IMR-90 (cell line): ENCODE data around the gene TRAPPC12. TPM values are rescaled to one million over a fixed set of nuclear protein-coding genes. Genes with fewer than 3 reads are reported as not detected.
A peak's percentile ranks its signal among the peaks of the same experiment; 100 is the strongest.

Source experiments
- ATAC-seq: fragments of 200-7000 bp; cut with Tn5 transposase; 2 replicates; pipeline ENCODE4 v1.9.1; 2020; ENCODE audit warnings: low read depth, mild to moderate bottlenecking, moderate library complexity
- BruUV-seq: library from RNA; stranded (reverse); fragments of 400-500 nt; replicated peaks from 2 replicates; lab custom pipeline; 2021; lab: Mats Ljungman, UMichigan
- CTCF ChIA-PET: fragments of 300-600 bp; formaldehyde crosslinking; extraction: SDS; loops from one replicate; lab custom pipeline; 2021; ENCODE audit warnings: antibody characterized with exemption; lab: Yijun Ruan, JAX
- POLR2A ChIA-PET: fragments of 300-600 bp; sonication (Branson Sonifier 250); formaldehyde crosslinking; loops from one replicate; lab custom pipeline; 2022; ENCODE audit warnings: antibody characterized with exemption; ENCODE audit not compliant: unreplicated experiment; lab: Charles Lee
- DNase-seq: peaks from one replicate; pipeline ENCODE4 v3.0.0; 2013
- H2AFZ ChIP-seq: replicated peaks from 2 replicates; pipeline ENCODE3; 2013; ENCODE audit warnings: low read length, mild to moderate bottlenecking; ENCODE audit not compliant: poor library complexity
- H2AK5ac ChIP-seq: 2 replicates; pipeline ENCODE4 v1.6.1; 2013; ENCODE audit warnings: low read depth, low read length, inconsistent platforms
- H2AK9ac ChIP-seq: replicated peaks from 2 replicates; pipeline ENCODE3; 2013; ENCODE audit warnings: mild to moderate bottlenecking, low read depth, low read length, moderate library complexity; ENCODE audit not compliant: poor library complexity
- H2BK120ac ChIP-seq: 2 replicates; pipeline ENCODE4 v1.6.1; 2013; ENCODE audit warnings: low read depth, low read length, inconsistent platforms
- H2BK15ac ChIP-seq: 3 replicates; pipeline ENCODE4 v1.6.1; 2013; ENCODE audit warnings: low read depth, low read length, inconsistent platforms
- H2BK20ac ChIP-seq: 2 replicates; pipeline ENCODE4 v1.6.1; 2013; ENCODE audit warnings: low read depth, mild to moderate bottlenecking, inconsistent platforms, low read length, moderate library complexity
- H2BK5ac ChIP-seq: 2 replicates; pipeline ENCODE4 v1.6.1; 2013; ENCODE audit warnings: mild to moderate bottlenecking, low read depth, low read length, inconsistent platforms; ENCODE audit not compliant: poor library complexity, severe bottlenecking
- H3K14ac ChIP-seq: replicated peaks from 2 replicates; pipeline ENCODE4 v1.6.1; 2013; ENCODE audit warnings: low read depth, low read length, inconsistent platforms
- H3K18ac ChIP-seq: 2 replicates; pipeline ENCODE4 v1.6.1; 2013; ENCODE audit warnings: low read depth, low read length, control low read depth
- H3K23ac ChIP-seq: 2 replicates; pipeline ENCODE4 v1.6.1; 2013; ENCODE audit warnings: low read depth, low read length, inconsistent platforms
- H3K27ac ChIP-seq: 2 replicates; pipeline ENCODE4 v1.5.1; 2013; ENCODE audit warnings: mild to moderate bottlenecking, control low read depth, low read length; ENCODE audit not compliant: insufficient read depth
- H3K27me3 ChIP-seq: 2 replicates; pipeline ENCODE4 v1.6.1; 2013; ENCODE audit warnings: low read length; ENCODE audit not compliant: control insufficient read depth, insufficient read depth
- H3K36me3 ChIP-seq: 2 replicates; pipeline ENCODE4 v1.6.1; 2013; ENCODE audit warnings: low read length, mixed read lengths; ENCODE audit not compliant: control insufficient read depth, insufficient read depth
- H3K4ac ChIP-seq: 2 replicates; pipeline ENCODE4 v1.6.1; 2013; ENCODE audit warnings: low read depth, low read length, inconsistent platforms
- H3K4me1 ChIP-seq: 2 replicates; pipeline ENCODE4 v1.6.1; 2013; ENCODE audit warnings: low read length, mixed read lengths; ENCODE audit not compliant: control insufficient read depth, insufficient read depth
- H3K4me2 ChIP-seq: 2 replicates; pipeline ENCODE4 v1.6.1; 2013; ENCODE audit warnings: low read depth, mild to moderate bottlenecking, control low read depth, low read length, moderate library complexity
- H3K4me3 ChIP-seq: 2 replicates; pipeline ENCODE4 v1.5.1; 2013; ENCODE audit warnings: low read depth, mild to moderate bottlenecking, control low read depth, low read length, moderate library complexity; ENCODE audit not compliant: insufficient read depth
- H3K56ac ChIP-seq: 2 replicates; pipeline ENCODE4 v1.6.1; 2013; ENCODE audit warnings: low read length, inconsistent platforms; ENCODE audit not compliant: insufficient read depth; ENCODE audit errors: extremely low read depth
- H3K79me1 ChIP-seq, 2 experiments: 2 replicates each; pipeline ENCODE4 v1.6.1; 2013; ENCODE audit warnings: low read length in 2 of 2, inconsistent platforms in 1 of 2, low read depth in 1 of 2
- H3K9ac ChIP-seq: 2 replicates; pipeline ENCODE4 v1.6.1; 2013; ENCODE audit warnings: low read depth, low read length, control low read depth
- H3K9me1 ChIP-seq: 2 replicates; pipeline ENCODE4 v1.6.1; 2013; ENCODE audit warnings: low read length, inconsistent platforms; ENCODE audit not compliant: insufficient read depth
- H3K9me3 ChIP-seq: 2 replicates; pipeline ENCODE4 v1.6.1; 2013; ENCODE audit warnings: low read length; ENCODE audit not compliant: control insufficient read depth, insufficient read depth
- H4K20me1 ChIP-seq: 2 replicates; pipeline ENCODE4 v1.6.1; 2013; ENCODE audit warnings: low read length, inconsistent platforms; ENCODE audit not compliant: insufficient read depth
- H4K5ac ChIP-seq: 2 replicates; pipeline ENCODE4 v1.6.1; 2013; ENCODE audit warnings: mild to moderate bottlenecking, low read depth, low read length, control low read depth
- H4K8ac ChIP-seq, 2 experiments: 2 replicates each; pipeline ENCODE4 v1.6.1; 2013; ENCODE audit warnings: low read depth in 2 of 2, low read length in 2 of 2, control low read depth in 1 of 2, inconsistent platforms in 1 of 2
- H4K91ac ChIP-seq: 2 replicates; pipeline ENCODE4 v1.6.1; 2013; ENCODE audit warnings: low read depth, low read length, inconsistent platforms; ENCODE audit not compliant: insufficient read depth
- BHLHE40 ChIP-seq: fragments of 150-350 bp; IDR thresholded peaks from 2 replicates; pipeline ENCODE4 v1.6.1; 2016; ENCODE audit warnings: mild to moderate bottlenecking, low read depth, low read length
- CEBPB ChIP-seq: IDR thresholded peaks from 2 replicates; pipeline ENCODE4 v1.6.1; 2012; ENCODE audit warnings: low read depth, low read length, improper control_type of control experiment
- CHD1 ChIP-seq: IDR thresholded peaks from 2 replicates; pipeline ENCODE4 v1.6.1; 2012; ENCODE audit warnings: low read depth, low read length, improper control_type of control experiment
- CTCF ChIP-seq: conservative IDR thresholded peaks from 2 replicates; pipeline ENCODE4 v1.5.1; 2012; ENCODE audit warnings: mild to moderate bottlenecking, low read depth, low read length, improper control_type of control experiment
- ELK1 ChIP-seq: fragments of 150-350 bp; IDR thresholded peaks from 2 replicates; pipeline ENCODE4 v1.6.1; 2016; ENCODE audit warnings: low read depth, mild to moderate bottlenecking, low read length, moderate library complexity, borderline replicate concordance
- FOS ChIP-seq: fragments of 150-350 bp; IDR thresholded peaks from 2 replicates; pipeline ENCODE4 v1.6.1; 2016; ENCODE audit warnings: low read depth, low read length
- MAFK ChIP-seq: IDR thresholded peaks from 2 replicates; pipeline ENCODE4 v1.6.1; 2012; ENCODE audit warnings: low read depth, low read length, improper control_type of control experiment
- MAZ ChIP-seq: IDR thresholded peaks from 2 replicates; pipeline ENCODE4 v1.6.1; 2012; ENCODE audit warnings: low read depth, mild to moderate bottlenecking, low read length, improper control_type of control experiment, moderate library complexity, borderline replicate concordance
- MXI1 ChIP-seq: IDR thresholded peaks from 2 replicates; pipeline ENCODE4 v1.6.1; 2012; ENCODE audit warnings: low read depth, mild to moderate bottlenecking, low read length, moderate library complexity, borderline replicate concordance
- POLR2A ChIP-seq: IDR thresholded peaks from 2 replicates; pipeline ENCODE4 v1.6.1; 2012; ENCODE audit warnings: mild to moderate bottlenecking, low read depth, low read length
- RAD21 ChIP-seq: IDR thresholded peaks from 2 replicates; pipeline ENCODE4 v1.6.1; 2012; ENCODE audit warnings: low read length, improper control_type of control experiment
- RCOR1 ChIP-seq: IDR thresholded peaks from 2 replicates; pipeline ENCODE4 v1.6.1; 2012; ENCODE audit warnings: mild to moderate bottlenecking, low read length, improper control_type of control experiment; ENCODE audit not compliant: insufficient replicate concordance
- SMC3 ChIP-seq: fragments of 150-350 bp; IDR thresholded peaks from 2 replicates; pipeline ENCODE4 v1.6.1; 2016; ENCODE audit warnings: low read depth, mild to moderate bottlenecking, antibody characterized with exemption, low read length, moderate library complexity
- USF2 ChIP-seq: fragments of 150-350 bp; IDR thresholded peaks from 2 replicates; pipeline ENCODE4 v1.6.1; 2017; ENCODE audit warnings: mild to moderate bottlenecking, antibody characterized with exemption, low read length, low read depth
- WGBS, 2 experiments: methylation state at CpG; one replicate each; pipeline versions ENCODE4 v1.1.5 to v1.1.7; 2013; ENCODE audit warnings: missing lambda C conversion rate in 2 of 2; ENCODE audit not compliant: insufficient read length in 1 of 2; ENCODE audit errors: extremely low coverage in 2 of 2; 5-methylcytosine and 5-hydroxymethylcytosine counted together
- dilution Hi-C: fragments of 300-500 bp; cut with HindIII; formaldehyde crosslinking; loops from one replicate; pipeline ENCODE4 v1.14.3; 2018; ENCODE audit warnings: low sequenced_read_pairs; ENCODE audit not compliant: unreplicated experiment
- in situ Hi-C: fragments of 300-500 bp; cut with MboI; formaldehyde crosslinking; loops from 3 replicates; pipeline ENCODE4 v1.14.3; 2019; ENCODE audit warnings: low sequenced_read_pairs, inconsistent platforms, mixed read lengths
- intact Hi-C: fragments of 100-400 bp; cut with micrococcal nuclease; formaldehyde crosslinking; loops from 2 replicates; pipeline ENCODE4 v1.10.0; 2022
- polyA plus RNA-seq, 3 experiments: library from polyadenylated mRNA; depleted of rRNA; stranded (reverse); fragments of >200 nt; gene quantifications; 2 replicates each; pipeline ENCODE4 v1.2.3, GENCODE V29; 2012; ENCODE audit warnings: low replicate concordance in 1 of 3
- total RNA-seq: library from RNA; depleted of rRNA; stranded (reverse); fragments of >200 nt; gene quantifications from 2 replicates; pipeline ENCODE4 v1.2.3, GENCODE V29; 2012

TRAPPC12 gene
- total and polyA plus RNA-seq, 2 of the 4 experiments (the other 2 are of a cell fraction), result 25.8 to 69.9 TPM

- peak overlapping the region; percentile 53; the same call in 1 of the 2 replicates for H4K5ac ChIP-seq
- BruUV-seq, result no TSS peak
- H4K8ac ChIP-seq, result peak overlapping the region; percentile 51 to 92; a peak in 2 of 4 replicates
- H3K18ac ChIP-seq, result peak overlapping the region; percentile 45
- peak overlapping the region; percentile 83 for H3K4ac ChIP-seq
- peaks cover 8% of the 10 kb centered on the region for H3K4me1 ChIP-seq
- peak overlapping the region; percentile 78 for H3K56ac ChIP-seq
- peak overlapping the region; percentile 56; the same call in 1 of the 2 replicates for H2AK5ac ChIP-seq
- peak overlapping the region; percentile 26; the same call in 1 of the 2 replicates for H2BK120ac ChIP-seq
- H4K91ac ChIP-seq, result peak overlapping the region; percentile 80
- H3K4me3 ChIP-seq, result peak overlapping the region; percentile 79
- H2BK15ac ChIP-seq, result no peak overlapping the region
- H2AK9ac ChIP-seq, result peak overlapping the region; percentile 82
- 1% methylated on average over 44 of the region's 67 CpGs; no CpG with 5 or more reads in 1 of the 2 experiments for WGBS, 2 experiments
- dilution Hi-C loops (no loop called here), in situ Hi-C loops (no loop called here), intact Hi-C loops (no loop called here)
- ChIA-PET CTCF (no interaction called here), POLR2A (interaction anchor here (1.0 kb wide), 1 partner anchor 39 kb away, joined by 3 read pairs; no protein-coding TSS in a partner anchor)
- ATAC-seq, result peak; percentile 85
- DNase-seq, result peak; percentile 96
- H3K79me1 ChIP-seq, result peaks cover 26 to 39% of the 10 kb centered on the region in 2 experiments
- peak overlapping the region; percentile 83 for H2BK5ac ChIP-seq
- no peak overlapping the region for H2BK20ac ChIP-seq
- H3K9me1 ChIP-seq, result peaks cover 10% of the 10 kb centered on the region
- peak overlapping the region; percentile 83 for H3K27ac ChIP-seq
- peak overlapping the region; percentile 78 for H3K23ac ChIP-seq
- no peaks in the 10 kb centered on the region for H3K9me3 ChIP-seq
- H4K20me1 ChIP-seq, result no peaks in the 10 kb centered on the region
- H3K14ac ChIP-seq, result peak overlapping the region; percentile 95
- peaks cover 2% of the 10 kb centered on the region; the same call in 1 of the 2 replicates for H3K36me3 ChIP-seq
- H3K9ac ChIP-seq, result peak overlapping the region; percentile 80
- peak overlapping the region; percentile 98 for H3K4me2 ChIP-seq
- H2AFZ ChIP-seq, result peak overlapping the region; percentile 95
- no peaks in the 10 kb centered on the region for H3K27me3 ChIP-seq
- TF ChIP-seq FOS, result 0 out of 2 replicates have a peak, but pooled peaks have one; percentile 9
- no peak for TF ChIP-seq SMC3
- TF ChIP-seq BHLHE40, result no peak; the same call in 1 of the 2 replicates
- TF ChIP-seq POLR2A, result peak; percentile 48
- TF ChIP-seq RAD21, result no peak
- TF ChIP-seq MXI1, result no peak
- TF ChIP-seq CHD1, result no peak
- TF ChIP-seq CEBPB, result no peak
- peak; percentile 95; the same call in 1 of the 2 replicates for TF ChIP-seq MAZ
- no peak for TF ChIP-seq RCOR1
- no peak for TF ChIP-seq ELK1
- TF ChIP-seq MAFK, result no peak
- no peak; the same call in 1 of the 2 replicates for TF ChIP-seq USF2
- TF ChIP-seq CTCF, result no peak
Observed at GRCh38 chr2:3518496-3519254, 139.2 kb downstream of the TRAPPC12 start.
